Measurements from ENCODE around the gene SCN2B. TPM values are rescaled to one million over a fixed set of nuclear protein-coding genes. Genes with fewer than 3 reads are reported as not detected.

The SCN2B gene
- total RNA-seq, 2 donors from 2014 or later, result 0.68 to 1.1 TPM

DNA sequence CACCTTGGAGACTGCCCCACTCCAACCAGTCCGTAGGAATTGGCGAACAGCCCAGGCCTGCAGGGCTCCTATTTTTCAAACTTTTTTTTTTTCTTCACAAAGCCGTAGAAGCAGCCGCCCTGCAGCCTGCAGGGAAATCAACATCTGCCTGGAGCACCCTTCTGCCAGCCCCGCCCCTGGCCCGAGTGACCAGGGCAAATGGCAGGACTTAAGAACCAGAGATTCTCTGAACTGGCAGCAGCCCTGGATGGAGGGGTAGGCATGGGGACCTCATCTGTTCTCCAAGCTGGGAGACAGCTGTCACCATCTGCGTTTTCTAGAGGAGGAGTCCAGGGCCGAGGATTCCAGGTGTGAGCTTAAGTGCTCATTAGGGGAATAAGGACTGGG lies 5.6 kb downstream of the SCN2B start:
- Histone ChIP-seq H3K4me1 (replicated peaks) (no peaks in the 10 kb centered on the region), H3K9me3 (no peaks in the 10 kb centered on the region), H3K27me3 (replicated peaks; ENCODE audit: insufficient read depth) (no peaks in the 10 kb centered on the region), H3K27ac (no peak overlapping the region), H3K36me3 (no peaks in the 10 kb centered on the region), H3K4me3 (no peak overlapping the region)
- intact Hi-C loops (cut with DNase I), result loop anchor here (1.0 kb wide), 1 partner anchor 26 kb away; no protein-coding TSS in a partner anchor
- WGBS, result 61% methylated on average over 8 of the region's 8 CpGs
- no peak for TF ChIP-seq CTCF (IDR thresholded peaks at IDR 0.05)
- TF ChIP-seq POLR2A (IDR thresholded peaks at IDR 0.05), result no peak
- TF ChIP-seq POLR2AphosphoS5 (IDR thresholded peaks at IDR 0.05), result no peak
- DNase-seq (ENCODE audit: low spot score), result no peak

GRCh38 chr11:118170231-118170630 lies 6.2 kb downstream of the SCN2B start:
- no peak overlapping the region for H3K4me3 ChIP-seq
- H3K4me1 ChIP-seq (replicated peaks), result no peaks in the 10 kb centered on the region
- intact Hi-C loops (cut with DNase I), result no loop called here
- H3K27me3 ChIP-seq (replicated peaks; ENCODE audit: insufficient read depth), result no peaks in the 10 kb centered on the region
- H3K9me3 ChIP-seq, result no peaks in the 10 kb centered on the region
- H3K36me3 ChIP-seq, result no peaks in the 10 kb centered on the region
- WGBS, result 82% methylated on average over 9 of the region's 9 CpGs
- DNase-seq (ENCODE audit: low spot score), result no peak
- TF ChIP-seq POLR2AphosphoS5 (IDR thresholded peaks at IDR 0.05), result no peak
- no peak for TF ChIP-seq CTCF (IDR thresholded peaks at IDR 0.05)
- TF ChIP-seq POLR2A (IDR thresholded peaks at IDR 0.05), result no peak
- no peak overlapping the region for H3K27ac ChIP-seq

DNA sequence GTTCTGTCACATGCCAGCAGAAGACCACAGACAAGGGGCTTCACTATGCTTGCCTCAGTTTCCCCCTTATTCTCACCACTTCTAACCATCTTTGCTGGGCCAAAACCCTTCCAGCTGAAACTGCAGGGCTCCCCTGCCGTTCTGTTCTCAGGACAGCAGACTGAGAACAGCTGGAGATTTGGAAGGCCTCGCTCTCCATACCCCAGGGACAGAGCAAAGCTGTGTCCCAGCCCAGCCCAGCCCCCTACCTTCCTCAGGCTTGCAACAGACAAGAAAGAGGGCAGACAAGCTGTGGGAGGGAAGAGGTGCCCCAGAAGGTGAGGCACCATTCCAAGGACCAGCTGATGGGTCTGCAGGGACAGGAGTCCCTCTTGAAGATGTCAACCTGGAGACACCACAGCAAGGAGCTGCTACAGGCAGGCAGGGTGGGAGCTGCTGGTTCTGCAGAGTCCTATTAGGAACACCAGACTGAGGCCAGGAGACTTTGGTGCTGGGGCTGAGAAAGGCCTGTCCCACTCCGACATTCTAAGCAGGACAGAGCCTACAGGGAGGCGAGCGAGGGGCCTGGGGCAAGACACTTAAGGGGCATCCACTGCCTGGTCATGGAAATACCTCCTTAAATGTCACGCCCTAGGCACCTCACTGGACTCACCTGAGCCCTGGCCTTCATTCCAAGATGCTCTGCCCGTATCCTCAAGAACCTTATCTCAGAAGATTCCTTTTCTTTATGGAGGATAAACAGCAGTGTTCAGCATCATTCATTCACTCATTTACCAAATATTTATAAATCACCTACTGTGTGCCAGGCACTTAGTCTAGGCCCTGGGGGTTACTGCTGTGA lies 6.9 kb downstream of the SCN2B start:
- TF ChIP-seq POLR2AphosphoS5 (IDR thresholded peaks at IDR 0.05) (no peak), POLR2A (IDR thresholded peaks at IDR 0.05) (no peak), CTCF (IDR thresholded peaks at IDR 0.05) (no peak)
- no peak overlapping the region for H3K27ac ChIP-seq
- 81% methylated on average over 7 of the region's 7 CpGs for WGBS
- no peaks in the 10 kb centered on the region for H3K9me3 ChIP-seq
- intact Hi-C loops (cut with DNase I), result no loop called here
- no peak for DNase-seq (ENCODE audit: low spot score)
- H3K4me1 ChIP-seq (replicated peaks), result no peaks in the 10 kb centered on the region
- H3K36me3 ChIP-seq, result no peaks in the 10 kb centered on the region
- H3K4me3 ChIP-seq, result no peak overlapping the region
- H3K27me3 ChIP-seq (replicated peaks; ENCODE audit: insufficient read depth), result no peaks in the 10 kb centered on the region

- Histone ChIP-seq H3K9me3 (no peaks in the 10 kb centered on the region), H3K27ac (no peak overlapping the region), H3K4me1 (replicated peaks) (no peaks in the 10 kb centered on the region), H3K4me3 (no peak overlapping the region), H3K36me3 (no peaks in the 10 kb centered on the region), H3K27me3 (replicated peaks; ENCODE audit: insufficient read depth) (no peaks in the 10 kb centered on the region)
- TF ChIP-seq POLR2AphosphoS5 (IDR thresholded peaks at IDR 0.05) (no peak), CTCF (IDR thresholded peaks at IDR 0.05) (no peak), POLR2A (IDR thresholded peaks at IDR 0.05) (no peak)
- intact Hi-C loops (cut with DNase I), result no loop called here
- 89% methylated on average over 3 of the region's 3 CpGs for WGBS
- DNase-seq (ENCODE audit: low spot score), result no peak
Observed at GRCh38 chr11:118168751-118169150, 7.7 kb downstream of the SCN2B start.

- no peak for TF ChIP-seq POLR2A (IDR thresholded peaks at IDR 0.05)
- TF ChIP-seq POLR2AphosphoS5 (IDR thresholded peaks at IDR 0.05), result no peak
- TF ChIP-seq CTCF (IDR thresholded peaks at IDR 0.05), result no peak
- intact Hi-C loops (cut with DNase I), result no loop called here
- no peak overlapping the region for H3K4me3 ChIP-seq
- H3K36me3 ChIP-seq, result no peaks in the 10 kb centered on the region
- H3K27me3 ChIP-seq (replicated peaks; ENCODE audit: insufficient read depth), result no peaks in the 10 kb centered on the region
- no peaks in the 10 kb centered on the region for H3K9me3 ChIP-seq
- no peak overlapping the region for H3K27ac ChIP-seq
- 83% methylated on average over 8 of the region's 8 CpGs for WGBS
- no peak for DNase-seq (ENCODE audit: low spot score)
- H3K4me1 ChIP-seq (replicated peaks), result no peaks in the 10 kb centered on the region
Observed at GRCh38 chr11:118168316-118168715, 8.1 kb downstream of the SCN2B start.

Measured in prostate gland (tissue), 2 donors.